Measurements from ENCODE around the gene GHR.

Gene GHR

DNA sequence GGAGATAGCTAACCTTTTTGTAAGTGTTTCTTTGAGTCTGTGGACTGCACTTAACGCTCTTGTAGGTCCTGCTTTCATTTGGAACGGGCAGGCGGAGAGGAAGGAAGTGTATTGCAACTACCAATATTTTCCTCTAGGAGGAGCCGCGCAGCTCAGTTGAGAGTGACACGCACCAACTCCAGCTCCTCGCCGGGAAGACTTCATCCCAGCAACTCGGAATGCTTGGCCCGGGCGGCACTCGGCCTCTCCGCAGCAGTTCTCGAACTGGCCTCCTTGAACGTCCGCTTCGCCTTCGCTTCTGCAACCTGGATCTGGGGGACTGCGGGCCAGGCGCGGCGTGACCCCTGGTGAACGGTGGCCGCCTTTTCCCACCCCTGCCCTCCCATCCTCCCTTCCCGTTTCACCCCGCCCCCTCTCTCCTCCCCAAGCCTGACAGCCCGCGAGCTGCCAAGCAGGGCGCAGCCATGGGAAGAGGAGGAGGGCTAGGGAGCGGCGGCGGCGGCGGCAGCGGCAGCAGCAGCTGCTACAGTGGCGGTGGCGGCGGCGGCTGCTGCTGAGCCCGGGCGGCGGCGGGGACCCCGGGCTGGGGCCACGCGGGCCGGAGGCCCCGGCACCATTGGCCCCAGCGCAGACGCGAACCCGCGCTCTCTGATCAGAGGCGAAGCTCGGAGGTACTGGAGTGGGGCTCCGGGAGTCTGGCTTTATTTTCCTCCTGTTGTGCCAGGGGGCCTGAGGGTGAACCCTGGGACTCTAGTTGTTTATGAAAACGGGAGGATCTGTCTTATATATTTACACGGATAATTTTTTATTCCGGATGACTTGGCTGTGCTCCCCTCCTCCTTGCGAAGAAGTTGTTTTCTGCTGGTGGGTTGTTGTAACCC, at the start of gene GHR:
TSS of gene GHR (plus strand) at position 155 of the 881 bp plus-strand sequence. CDS start 142,436 bp downstream, outside the sequence.
- no peak within 1 kb of the TSS for H3K27ac ChIP-seq (ENCODE audit: low read length)
- H3F3A ChIP-seq (ENCODE audit: insufficient read depth, low read length), result no peaks in the 10 kb centered on the region
- TF ChIP-seq, protein P1, sequence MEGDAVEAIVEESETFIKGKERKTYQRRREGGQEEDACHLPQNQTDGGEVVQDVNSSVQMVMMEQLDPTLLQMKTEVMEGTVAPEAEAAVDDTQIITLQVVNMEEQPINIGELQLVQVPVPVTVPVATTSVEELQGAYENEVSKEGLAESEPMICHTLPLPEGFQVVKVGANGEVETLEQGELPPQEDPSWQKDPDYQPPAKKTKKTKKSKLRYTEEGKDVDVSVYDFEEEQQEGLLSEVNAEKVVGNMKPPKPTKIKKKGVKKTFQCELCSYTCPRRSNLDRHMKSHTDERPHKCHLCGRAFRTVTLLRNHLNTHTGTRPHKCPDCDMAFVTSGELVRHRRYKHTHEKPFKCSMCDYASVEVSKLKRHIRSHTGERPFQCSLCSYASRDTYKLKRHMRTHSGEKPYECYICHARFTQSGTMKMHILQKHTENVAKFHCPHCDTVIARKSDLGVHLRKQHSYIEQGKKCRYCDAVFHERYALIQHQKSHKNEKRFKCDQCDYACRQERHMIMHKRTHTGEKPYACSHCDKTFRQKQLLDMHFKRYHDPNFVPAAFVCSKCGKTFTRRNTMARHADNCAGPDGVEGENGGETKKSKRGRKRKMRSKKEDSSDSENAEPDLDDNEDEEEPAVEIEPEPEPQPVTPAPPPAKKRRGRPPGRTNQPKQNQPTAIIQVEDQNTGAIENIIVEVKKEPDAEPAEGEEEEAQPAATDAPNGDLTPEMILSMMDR (IDR thresholded peaks at IDR 0.05; ENCODE audit: low read length), result peak; percentile 39
- no peak for TF ChIP-seq EZH2phosphoT487 (IDR thresholded peaks at IDR 0.05; ENCODE audit: low read length)
- no peaks in the 10 kb centered on the region for H3K36me3 ChIP-seq (replicated peaks; ENCODE audit: insufficient read depth, low read length)
- no peak within 1 kb of the TSS; the same call in 1 of the 2 replicates for H3K4me2 ChIP-seq (ENCODE audit: low read depth, low read length)
- peak within 1 kb of the TSS; percentile 45; the same call in 1 of the 2 replicates for H3K4me3 ChIP-seq (ENCODE audit: low read length)
- no peaks in the 10 kb centered on the region for H3K9me2 ChIP-seq (replicated peaks; ENCODE audit: insufficient read depth, low read length)
- no peak within 1 kb of the TSS for H3K9ac ChIP-seq (ENCODE audit: low read length)
- no peaks in the 10 kb centered on the region for H4K20me1 ChIP-seq (ENCODE audit: insufficient read depth, low read length)
- no peaks in the 10 kb centered on the region for H3K27me3 ChIP-seq (replicated peaks; ENCODE audit: insufficient read depth, low read length)
- peak within 1 kb of the TSS; percentile 38; the same call in 1 of the 2 replicates for H2AFZ ChIP-seq (ENCODE audit: low read length)
- no peaks in the 10 kb centered on the region for H3K9me3 ChIP-seq (replicated peaks; ENCODE audit: insufficient read depth, low read length)
- H3K79me2 ChIP-seq (ENCODE audit: low read length), result no peaks in the 10 kb centered on the region
- no peaks in the 10 kb centered on the region for H3K4me1 ChIP-seq (ENCODE audit: low read length)
- DNase-seq, result peak; percentile 14

DNA sequence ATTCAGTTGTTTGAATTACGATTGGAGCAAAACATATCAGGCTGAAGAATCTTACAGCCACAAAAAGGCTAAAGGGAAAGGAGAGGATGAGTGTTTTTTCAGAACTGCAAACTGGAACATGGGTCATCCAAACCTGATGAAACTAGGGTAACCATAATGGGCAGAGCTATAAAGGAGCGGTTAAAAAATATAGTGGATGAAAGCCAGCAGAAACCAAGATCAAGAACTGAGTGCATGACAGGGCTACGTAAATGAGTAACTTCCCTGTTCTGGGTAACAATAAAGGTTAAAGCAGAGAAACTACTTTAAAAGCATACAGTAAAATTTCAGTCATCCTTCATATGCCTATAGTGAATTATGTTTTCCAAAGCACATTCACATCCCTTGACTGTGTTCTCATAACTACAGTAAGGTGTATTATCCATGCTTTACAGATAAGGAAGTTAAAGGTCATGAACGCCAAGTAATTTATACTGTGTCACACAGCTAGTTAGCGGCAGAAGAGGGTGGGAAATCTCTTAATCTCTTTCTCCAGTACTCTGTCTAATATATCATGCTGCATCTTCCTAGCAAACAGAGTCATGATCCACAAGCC, 48.5 kb upstream of the GHR start:
- Histone ChIP-seq H3K4me2 (ENCODE audit: low read depth, low read length) (no peak overlapping the region), H3K36me3 (replicated peaks; ENCODE audit: insufficient read depth, low read length) (no peaks in the 10 kb centered on the region), H4K20me1 (ENCODE audit: insufficient read depth, low read length) (no peaks in the 10 kb centered on the region), H3K9ac (ENCODE audit: low read length) (no peak overlapping the region), H3K4me3 (ENCODE audit: low read length) (no peak overlapping the region), H3K9me3 (replicated peaks; ENCODE audit: insufficient read depth, low read length) (no peaks in the 10 kb centered on the region), H3K27me3 (replicated peaks; ENCODE audit: insufficient read depth, low read length) (no peaks in the 10 kb centered on the region), H2AFZ (ENCODE audit: low read length) (no peak overlapping the region), H3F3A (ENCODE audit: insufficient read depth, low read length) (no peaks in the 10 kb centered on the region), H3K79me2 (ENCODE audit: low read length) (no peaks in the 10 kb centered on the region), H3K27ac (ENCODE audit: low read length) (no peak overlapping the region), H3K4me1 (ENCODE audit: low read length) (no peaks in the 10 kb centered on the region), H3K9me2 (replicated peaks; ENCODE audit: insufficient read depth, low read length) (no peaks in the 10 kb centered on the region; the same call in 1 of the 2 replicates)
- DNase-seq, result no peak
- TF ChIP-seq, protein P1 (IDR thresholded peaks at IDR 0.05; ENCODE audit: low read length), result no peak
- no peak for TF ChIP-seq EZH2phosphoT487 (IDR thresholded peaks at IDR 0.05; ENCODE audit: low read length)
- TF ChIP-seq EZH2 (optimal IDR thresholded peaks at IDR 0.05; ENCODE audit: low read depth, low read length), result no peak

DNA sequence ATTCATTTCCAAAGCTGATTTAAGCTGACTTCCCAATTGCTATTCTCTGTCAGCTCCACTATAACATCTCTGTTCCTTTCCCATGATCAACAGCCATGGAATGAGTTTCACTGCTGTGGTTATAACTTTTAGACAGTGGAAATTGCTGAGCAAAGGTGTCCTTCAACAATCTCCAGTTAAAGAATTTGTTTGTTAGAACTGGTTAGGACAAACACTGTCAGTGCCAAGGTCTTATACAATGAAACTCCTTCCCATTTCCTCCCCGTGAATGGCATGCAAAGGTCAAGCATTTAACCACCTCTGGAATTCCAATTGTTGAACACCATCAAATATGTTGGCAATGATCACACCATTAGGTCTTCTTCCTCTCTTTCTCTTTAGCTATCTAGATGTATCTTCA, 45.7 kb upstream of the GHR start:
- TF ChIP-seq, protein P1 (IDR thresholded peaks at IDR 0.05; ENCODE audit: low read length), result no peak
- TF ChIP-seq EZH2 (optimal IDR thresholded peaks at IDR 0.05; ENCODE audit: low read depth, low read length) (no peak), EZH2phosphoT487 (IDR thresholded peaks at IDR 0.05; ENCODE audit: low read length) (no peak)

More for the DNA sequence above, 45.7 kb upstream of the GHR start:
- Histone ChIP-seq H3K27me3 (replicated peaks; ENCODE audit: insufficient read depth, low read length) (no peaks in the 10 kb centered on the region), H3F3A (ENCODE audit: insufficient read depth, low read length) (no peaks in the 10 kb centered on the region), H4K20me1 (ENCODE audit: insufficient read depth, low read length) (no peaks in the 10 kb centered on the region), H3K4me3 (ENCODE audit: low read length) (no peak overlapping the region), H2AFZ (ENCODE audit: low read length) (no peak overlapping the region), H3K27ac (ENCODE audit: low read length) (no peak overlapping the region), H3K9ac (ENCODE audit: low read length) (no peak overlapping the region), H3K9me2 (replicated peaks; ENCODE audit: insufficient read depth, low read length) (no peaks in the 10 kb centered on the region; the same call in 1 of the 2 replicates), H3K9me3 (replicated peaks; ENCODE audit: insufficient read depth, low read length) (no peaks in the 10 kb centered on the region), H3K4me2 (ENCODE audit: low read depth, low read length) (no peak overlapping the region), H3K79me2 (ENCODE audit: low read length) (no peaks in the 10 kb centered on the region), H3K36me3 (replicated peaks; ENCODE audit: insufficient read depth, low read length) (no peaks in the 10 kb centered on the region), H3K4me1 (ENCODE audit: low read length) (no peaks in the 10 kb centered on the region)
- DNase-seq, result no peak
